Trophoblast cell (in vitro differentiated cells and primary cell): Measurements from ENCODE around the gene SLC4A3.

Source experiments
- DNase-seq, 2 donors: peaks; one replicate each; pipeline ENCODE4 v3.0.0-alpha.2; 2016
- H2AFZ ChIP-seq: 2 replicates; pipeline ENCODE4 v1.6.1; 2013; ENCODE audit warnings: low read length, moderate library complexity, mild to moderate bottlenecking; ENCODE audit not compliant: insufficient read depth, poor library complexity
- H2AK5ac ChIP-seq: 2 replicates; pipeline ENCODE4 v1.6.1; 2013; ENCODE audit warnings: mild to moderate bottlenecking, low read length
- H2BK120ac ChIP-seq: 2 replicates; pipeline ENCODE4 v1.6.1; 2013; ENCODE audit warnings: low read length, mild to moderate bottlenecking, moderate library complexity; ENCODE audit not compliant: insufficient read depth, poor library complexity
- H2BK12ac ChIP-seq: 2 replicates; pipeline ENCODE4 v1.6.1; 2013; ENCODE audit warnings: mild to moderate bottlenecking, low read length, moderate library complexity
- H2BK5ac ChIP-seq: 2 replicates; pipeline ENCODE4 v1.6.1; 2013; ENCODE audit warnings: low read length, low read depth, moderate library complexity, mild to moderate bottlenecking; ENCODE audit not compliant: poor library complexity
- H3K14ac ChIP-seq: 2 replicates; pipeline ENCODE4 v1.6.1; 2013; ENCODE audit warnings: mild to moderate bottlenecking, low read length
- H3K18ac ChIP-seq: 2 replicates; pipeline ENCODE4 v1.6.1; 2013; ENCODE audit warnings: mild to moderate bottlenecking, low read length
- H3K23ac ChIP-seq: 2 replicates; pipeline ENCODE4 v1.6.1; 2013; ENCODE audit warnings: low read length
- H3K27ac ChIP-seq: 2 replicates; pipeline ENCODE4 v1.5.1; 2013; ENCODE audit warnings: low read depth, mild to moderate bottlenecking, inconsistent platforms, low read length, moderate library complexity
- H3K27me3 ChIP-seq: 2 replicates; pipeline ENCODE4 v1.6.1; 2013; ENCODE audit warnings: inconsistent platforms, mild to moderate bottlenecking, low read length, moderate library complexity; ENCODE audit not compliant: insufficient read depth
- H3K36me3 ChIP-seq, 2 experiments: 1 replicate in 1 of 2; 2 replicates in 1 of 2; pipeline ENCODE4 v1.6.1; 2013; ENCODE audit warnings: low read length in 2 of 2, mild to moderate bottlenecking in 2 of 2, moderate library complexity in 1 of 2; ENCODE audit not compliant: insufficient read depth in 2 of 2, control insufficient read depth in 1 of 2
- H3K4ac ChIP-seq: 2 replicates; pipeline ENCODE4 v1.6.1; 2013; ENCODE audit warnings: low read depth, mild to moderate bottlenecking, low read length, moderate library complexity
- H3K4me1 ChIP-seq, 2 experiments: 1 replicate in 1 of 2; 2 replicates in 1 of 2; pipeline ENCODE4 v1.6.1; 2013; ENCODE audit warnings: low read length in 2 of 2, mild to moderate bottlenecking in 2 of 2, moderate library complexity in 1 of 2; ENCODE audit not compliant: insufficient read depth in 2 of 2, control insufficient read depth in 1 of 2
- H3K4me2 ChIP-seq: 2 replicates; pipeline ENCODE4 v1.6.1; 2013; ENCODE audit warnings: inconsistent platforms, mild to moderate bottlenecking, low read length, moderate library complexity
- H3K4me3 ChIP-seq: 2 replicates; pipeline ENCODE4 v1.5.1; 2013; ENCODE audit warnings: mild to moderate bottlenecking, low read depth, low read length, inconsistent platforms
- H3K79me1 ChIP-seq: one replicate; pipeline ENCODE4 v1.6.1; 2013; ENCODE audit warnings: low read length
- H3K79me2 ChIP-seq: 2 replicates; pipeline ENCODE4 v1.6.1; 2013; ENCODE audit warnings: low read length, mild to moderate bottlenecking; ENCODE audit not compliant: control insufficient read depth, insufficient read depth, poor library complexity
- H3K9ac ChIP-seq: 2 replicates; pipeline ENCODE4 v1.6.1; 2013; ENCODE audit warnings: mild to moderate bottlenecking, low read length
- H3K9me3 ChIP-seq: 2 replicates; pipeline ENCODE4 v1.6.1; 2013; ENCODE audit warnings: low read depth, mild to moderate bottlenecking, control low read depth, inconsistent platforms, low read length; ENCODE audit not compliant: insufficient read depth
- H4K12ac ChIP-seq: 2 replicates; pipeline ENCODE4 v1.6.1; 2013; ENCODE audit warnings: low read depth, mild to moderate bottlenecking, low read length, moderate library complexity
- H4K8ac ChIP-seq: 2 replicates; pipeline ENCODE4 v1.6.1; 2013; ENCODE audit warnings: low read depth, mild to moderate bottlenecking, low read length, moderate library complexity
- H4K91ac ChIP-seq: one replicate; pipeline ENCODE4 v1.6.1; 2013; ENCODE audit warnings: low read depth, mild to moderate bottlenecking, low read length, moderate library complexity
- WGBS: extraction: QIAGEN DNeasy Blood & Tissue Kit; methylation state at CpG from one replicate; pipeline ENCODE4 v1.1.7; 2013; ENCODE audit warnings: missing lambda C conversion rate; ENCODE audit not compliant: insufficient read length, insufficient coverage; ENCODE audit errors: extremely low coverage; 5-methylcytosine and 5-hydroxymethylcytosine counted together

The SLC4A3 gene

GRCh38 chr2:219631904-219632759 lies 4.7 kb downstream of the SLC4A3 start:
- Histone ChIP-seq H3K14ac (no peak overlapping the region), H3K27ac (no peak overlapping the region), H3K18ac (no peak overlapping the region), H3K9ac (no peak overlapping the region), H2BK120ac (no peak overlapping the region), H3K36me3 (peaks cover 22 to 29% of the 10 kb centered on the region in 2 experiments), H3K27me3 (no peaks in the 10 kb centered on the region), H3K79me2 (peaks cover 2% of the 10 kb centered on the region), H3K4me1 (peaks cover 0 to 3% of the 10 kb centered on the region in 2 experiments), H2AK5ac (no peak overlapping the region), H3K23ac (no peak overlapping the region), H3K79me1 (peaks cover 5% of the 10 kb centered on the region), H3K4ac (no peak overlapping the region), H3K4me2 (no peak overlapping the region), H4K12ac (no peak overlapping the region), H4K8ac (no peak overlapping the region), H2AFZ (no peak overlapping the region), H2BK5ac (no peak overlapping the region), H2BK12ac (no peak overlapping the region), H3K4me3 (no peak overlapping the region), H3K9me3 (peaks cover 4% of the 10 kb centered on the region), H4K91ac (no peak overlapping the region)
- DNase-seq, result no peak
- no CpG with 5 or more reads among the region's 34 CpGs for WGBS

GRCh38 chr2:219632760-219633105 lies 5.3 kb downstream of the SLC4A3 start:
- Histone ChIP-seq H3K9ac (no peak overlapping the region), H2AK5ac (no peak overlapping the region), H3K4me1 (peaks cover 0 to 3% of the 10 kb centered on the region in 2 experiments), H2BK5ac (no peak overlapping the region), H2AFZ (no peak overlapping the region), H3K9me3 (peaks cover 4% of the 10 kb centered on the region), H3K27me3 (no peaks in the 10 kb centered on the region), H4K91ac (no peak overlapping the region), H3K79me2 (no peaks in the 10 kb centered on the region), H4K12ac (no peak overlapping the region), H3K79me1 (peaks cover 3% of the 10 kb centered on the region), H3K4ac (no peak overlapping the region), H3K4me3 (no peak overlapping the region), H3K36me3 (peaks cover 22 to 31% of the 10 kb centered on the region in 2 experiments), H3K14ac (no peak overlapping the region), H2BK120ac (no peak overlapping the region), H3K18ac (no peak overlapping the region), H3K27ac (no peak overlapping the region), H4K8ac (no peak overlapping the region), H3K4me2 (no peak overlapping the region), H2BK12ac (no peak overlapping the region), H3K23ac (no peak overlapping the region)
- WGBS, result no CpG with 5 or more reads among the region's 8 CpGs
- no peak for DNase-seq

GRCh38 chr2:219633276-219634065 lies 6.0 kb downstream of the SLC4A3 start:
- Histone ChIP-seq H4K91ac (no peak overlapping the region), H3K79me2 (no peaks in the 10 kb centered on the region), H3K23ac (no peak overlapping the region), H4K8ac (no peak overlapping the region), H3K14ac (no peak overlapping the region), H3K9me3 (peaks cover 4% of the 10 kb centered on the region), H3K27me3 (no peaks in the 10 kb centered on the region), H2BK5ac (no peak overlapping the region), H3K4me1 (no peaks in the 10 kb centered on the region), H3K27ac (no peak overlapping the region), H3K36me3 (peaks cover 22 to 31% of the 10 kb centered on the region in 2 experiments), H3K18ac (no peak overlapping the region), H3K4me3 (no peak overlapping the region), H4K12ac (no peak overlapping the region), H2AK5ac (no peak overlapping the region), H3K4me2 (no peak overlapping the region), H3K9ac (no peak overlapping the region), H2BK12ac (no peak overlapping the region), H3K79me1 (no peaks in the 10 kb centered on the region), H3K4ac (no peak overlapping the region), H2BK120ac (no peak overlapping the region), H2AFZ (no peak overlapping the region)
- DNase-seq, result no peak
- no CpG with 5 or more reads among the region's 22 CpGs for WGBS

- Histone ChIP-seq H3K36me3 (peaks cover 22 to 35% of the 10 kb centered on the region in 2 experiments), H3K14ac (no peak overlapping the region), H4K91ac (no peak overlapping the region), H3K27me3 (no peaks in the 10 kb centered on the region), H3K79me2 (no peaks in the 10 kb centered on the region), H4K8ac (no peak overlapping the region), H2BK5ac (no peak overlapping the region), H4K12ac (no peak overlapping the region), H3K4me2 (no peak overlapping the region), H2AFZ (no peak overlapping the region), H3K4me1 (no peaks in the 10 kb centered on the region), H3K79me1 (no peaks in the 10 kb centered on the region), H3K27ac (no peak overlapping the region), H3K9me3 (peaks cover 6% of the 10 kb centered on the region), H2AK5ac (no peak overlapping the region), H2BK120ac (no peak overlapping the region), H3K23ac (no peak overlapping the region), H2BK12ac (no peak overlapping the region), H3K4ac (no peak overlapping the region), H3K4me3 (no peak overlapping the region), H3K18ac (no peak overlapping the region), H3K9ac (no peak overlapping the region)
- no peak for DNase-seq
- no CpG with 5 or more reads among the region's 15 CpGs for WGBS
Measured at GRCh38 chr2:219634171-219634940, 6.9 kb downstream of the SLC4A3 start.
